Ascending aorta (tissue), 2 donors: ENCODE results near the gene BTK. TPM values are rescaled to one million over a fixed set of nuclear protein-coding genes. Genes with fewer than 3 reads are reported as not detected.

Experiments
- DNase-seq, 2 donors: peaks; one replicate each; pipeline ENCODE4 v3.0.0-alpha.2; 2019; ENCODE audit warnings: low spot score in 2 of 2
- H3K27ac ChIP-seq, 2 donors: fragments of 200-600 bp; sonication (generic); one replicate each; pipeline ENCODE4 v1.5.1; 2016 to 2017; ENCODE audit warnings: mild to moderate bottlenecking in 1 of 2
- H3K27me3 ChIP-seq: fragments of 200-600 bp; sonication (generic); one replicate; pipeline ENCODE4 v1.5.1; 2017
- H3K36me3 ChIP-seq, 2 donors: fragments of 200-600 bp; sonication (generic); one replicate each; pipeline ENCODE4 v1.5.1; 2016
- H3K4me1 ChIP-seq, 2 donors: fragments of 200-600 bp; sonication (generic); one replicate each; pipeline ENCODE4 v1.5.1; 2016 to 2017; ENCODE audit warnings: mild to moderate bottlenecking in 1 of 2
- H3K4me3 ChIP-seq, 2 donors: fragments of 200-600 bp; sonication (generic); one replicate each; pipeline ENCODE4 v1.5.1; 2016 to 2017; ENCODE audit warnings: mild to moderate bottlenecking in 1 of 2
- H3K9me3 ChIP-seq, 2 donors: fragments of 200-600 bp; sonication (generic); one replicate each; pipeline ENCODE4 v1.5.1; 2016
- intact Hi-C: fragments of 100-400 bp; cut with DNase I; formaldehyde crosslinking; loops from one replicate; pipeline ENCODE4 v1.15.1; 2023
- total RNA-seq: library from RNA; depleted of rRNA; stranded (reverse); fragments of >200 nt; gene quantifications from one replicate; pipeline ENCODE4 v1.1.0, GENCODE V29; 2016
- TF ChIP-seq, protein P1 (sequence below), 3 experiments: fragments of 200-600 bp in 2 of 3; fragments of 450-650 bp in 1 of 3; sonication (generic) in 2 of 3; IDR thresholded peaks; one replicate each; pipeline ENCODE4 v1.5.1; 2016 to 2019; ENCODE audit warnings: antibody characterized with exemption in 3 of 3, mild to moderate bottlenecking in 1 of 3, moderate library complexity in 1 of 3

Gene BTK
- total RNA-seq, 1 donor from 2014 or later, result 0.64 TPM

DNA sequence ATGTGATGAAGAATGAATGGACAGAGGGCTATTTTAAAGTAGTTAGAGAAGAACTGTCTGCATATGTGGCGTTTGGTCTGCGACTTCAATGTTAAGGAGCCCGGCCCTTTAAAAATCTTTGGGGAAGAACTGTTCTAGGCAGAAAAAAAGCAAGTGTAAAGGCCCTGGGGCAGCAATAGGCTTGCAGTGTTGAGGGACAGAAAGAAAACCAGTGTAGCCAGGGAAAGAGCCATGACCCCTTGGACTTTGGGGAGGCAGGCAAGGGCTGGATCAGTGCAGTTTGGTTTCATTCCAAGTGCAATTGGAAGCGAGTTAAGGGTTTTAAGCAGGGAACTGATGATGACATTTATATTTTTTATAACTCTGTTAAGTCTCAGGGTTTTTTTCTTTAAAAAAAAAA is 13.8 kb upstream of the BTK start:
- TF ChIP-seq, protein P1, sequence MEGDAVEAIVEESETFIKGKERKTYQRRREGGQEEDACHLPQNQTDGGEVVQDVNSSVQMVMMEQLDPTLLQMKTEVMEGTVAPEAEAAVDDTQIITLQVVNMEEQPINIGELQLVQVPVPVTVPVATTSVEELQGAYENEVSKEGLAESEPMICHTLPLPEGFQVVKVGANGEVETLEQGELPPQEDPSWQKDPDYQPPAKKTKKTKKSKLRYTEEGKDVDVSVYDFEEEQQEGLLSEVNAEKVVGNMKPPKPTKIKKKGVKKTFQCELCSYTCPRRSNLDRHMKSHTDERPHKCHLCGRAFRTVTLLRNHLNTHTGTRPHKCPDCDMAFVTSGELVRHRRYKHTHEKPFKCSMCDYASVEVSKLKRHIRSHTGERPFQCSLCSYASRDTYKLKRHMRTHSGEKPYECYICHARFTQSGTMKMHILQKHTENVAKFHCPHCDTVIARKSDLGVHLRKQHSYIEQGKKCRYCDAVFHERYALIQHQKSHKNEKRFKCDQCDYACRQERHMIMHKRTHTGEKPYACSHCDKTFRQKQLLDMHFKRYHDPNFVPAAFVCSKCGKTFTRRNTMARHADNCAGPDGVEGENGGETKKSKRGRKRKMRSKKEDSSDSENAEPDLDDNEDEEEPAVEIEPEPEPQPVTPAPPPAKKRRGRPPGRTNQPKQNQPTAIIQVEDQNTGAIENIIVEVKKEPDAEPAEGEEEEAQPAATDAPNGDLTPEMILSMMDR (IDR thresholded peaks at IDR 0.05), result no peak
- Histone ChIP-seq H3K4me3 (no peak overlapping the region), H3K36me3 (peaks cover 0 to 6% of the 10 kb centered on the region in 2 donors), H3K27me3 (no peaks in the 10 kb centered on the region), H3K4me1 (no peaks in the 10 kb centered on the region), H3K27ac (no peak overlapping the region), H3K9me3 (no peaks in the 10 kb centered on the region)
- intact Hi-C loops, result no loop called here
- no peak for DNase-seq

DNA sequence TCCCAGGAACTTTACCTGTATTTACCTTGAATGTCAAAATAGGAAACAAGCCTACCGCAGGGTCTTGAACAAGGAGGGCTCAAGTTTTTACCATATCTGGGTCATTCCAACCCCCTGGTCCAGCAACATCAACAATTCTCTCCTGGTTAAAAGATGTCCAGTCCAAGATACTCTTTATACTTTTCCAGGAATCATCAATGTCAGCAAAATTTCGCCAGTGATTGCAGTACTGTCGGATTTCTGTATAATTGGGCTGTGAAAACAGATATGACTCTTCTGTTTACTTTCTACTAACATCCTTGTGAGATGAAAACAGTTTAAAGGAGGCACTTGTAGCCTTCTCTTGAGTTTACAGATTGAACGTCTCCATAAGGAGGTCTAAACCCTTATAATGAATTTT is 12.7 kb upstream of the BTK start:
- TF ChIP-seq, protein P1 (IDR thresholded peaks at IDR 0.05), result no peak
- Histone ChIP-seq H3K9me3 (no peaks in the 10 kb centered on the region), H3K27me3 (no peaks in the 10 kb centered on the region), H3K27ac (no peak overlapping the region), H3K4me1 (no peaks in the 10 kb centered on the region), H3K4me3 (no peak overlapping the region), H3K36me3 (peaks cover 0 to 6% of the 10 kb centered on the region in 2 donors)
- intact Hi-C loops, result no loop called here
- DNase-seq, result no peak

DNA sequence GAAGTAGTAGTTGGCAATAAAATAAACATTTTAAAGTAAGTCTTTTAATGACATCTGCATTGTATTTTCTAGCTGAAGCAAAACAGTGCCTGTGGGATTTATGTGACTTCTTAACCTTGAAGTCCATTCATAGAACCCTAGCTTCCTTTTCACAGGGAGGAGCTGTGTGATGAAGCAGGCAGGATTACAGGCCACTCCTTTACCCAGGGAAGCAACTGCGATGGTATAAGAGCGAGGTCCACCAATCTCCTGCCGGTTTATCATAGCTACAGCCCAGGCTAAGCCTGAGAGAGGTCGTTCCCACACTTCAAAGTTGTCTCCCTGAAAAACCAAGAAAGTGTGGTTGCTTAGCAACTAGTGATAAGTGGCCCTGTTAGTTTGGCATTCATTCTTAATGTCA is 11.8 kb upstream of the BTK start:
- DNase-seq, result no peak
- no peaks in the 10 kb centered on the region for H3K27me3 ChIP-seq
- no peak overlapping the region for H3K4me3 ChIP-seq
- H3K27ac ChIP-seq, result no peak overlapping the region
- no peaks in the 10 kb centered on the region for H3K4me1 ChIP-seq
- peaks cover 0 to 6% of the 10 kb centered on the region in 2 donors for H3K36me3 ChIP-seq
- intact Hi-C loops, result no loop called here
- TF ChIP-seq, protein P1 (IDR thresholded peaks at IDR 0.05), result no peak
- H3K9me3 ChIP-seq, result no peaks in the 10 kb centered on the region

DNA sequence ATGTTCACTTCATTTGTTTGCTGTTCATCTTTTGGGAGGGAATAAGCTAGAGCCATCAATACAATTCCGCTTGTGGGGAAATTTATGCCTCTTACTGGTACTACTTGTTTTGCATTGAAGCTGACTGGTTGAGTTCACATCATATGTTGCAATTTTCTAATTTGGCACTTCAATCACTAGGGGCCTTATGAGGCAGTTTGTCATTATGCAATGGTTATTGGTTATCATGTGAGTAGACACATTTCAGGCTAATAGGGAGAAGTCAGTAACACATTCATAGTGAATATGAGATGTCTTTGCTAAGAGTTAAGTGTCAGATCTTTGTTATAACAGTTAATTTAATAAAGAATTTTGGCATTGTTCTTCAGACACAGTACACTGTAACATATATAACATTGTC is 9.8 kb upstream of the BTK start:
- intact Hi-C loops, result no loop called here
- H3K27ac ChIP-seq, result no peak overlapping the region
- TF ChIP-seq, protein P1 (IDR thresholded peaks at IDR 0.05), result no peak
- peaks cover 3 to 4% of the 10 kb centered on the region in 2 donors for H3K36me3 ChIP-seq
- H3K27me3 ChIP-seq, result no peaks in the 10 kb centered on the region
- H3K4me1 ChIP-seq, result no peaks in the 10 kb centered on the region
- no peaks in the 10 kb centered on the region for H3K9me3 ChIP-seq
- H3K4me3 ChIP-seq, result no peak overlapping the region
- DNase-seq, result no peak

DNA sequence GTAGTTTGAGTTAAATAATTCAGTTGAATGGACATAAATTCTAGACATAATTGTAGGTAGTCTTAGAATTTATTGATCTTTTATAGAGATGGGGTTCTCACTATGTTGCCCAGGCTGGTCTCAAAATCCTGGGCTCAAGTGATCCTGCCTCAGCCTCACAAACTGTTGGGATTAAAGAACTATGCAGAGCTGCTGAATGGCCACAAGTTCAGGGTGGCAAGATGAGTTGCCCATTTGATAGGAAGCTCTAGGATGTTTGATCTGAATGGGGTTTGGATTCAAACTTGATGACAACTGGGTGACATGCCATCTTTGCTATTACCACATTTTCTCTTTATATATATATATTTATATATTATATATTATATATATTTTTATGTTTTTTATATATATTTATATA is 8.4 kb upstream of the BTK start:
- Histone ChIP-seq H3K9me3 (no peaks in the 10 kb centered on the region), H3K4me3 (no peak overlapping the region), H3K4me1 (no peaks in the 10 kb centered on the region), H3K27ac (no peak overlapping the region), H3K27me3 (no peaks in the 10 kb centered on the region), H3K36me3 (peaks cover 0 to 3% of the 10 kb centered on the region in 2 donors)
- no peak for DNase-seq
- TF ChIP-seq, protein P1 (IDR thresholded peaks at IDR 0.05), result no peak
- intact Hi-C loops, result loop anchor here (5.0 kb wide), 1 partner anchor 538 kb away; the partner anchor contains the start of gene ZMAT1
